ENCODE results near the gene GPATCH2L. TPM values are rescaled to one million over a fixed set of nuclear protein-coding genes. Genes with fewer than 3 reads are reported as not detected.
A peak's percentile ranks its signal among the peaks of the same experiment; 100 is the strongest.

GPATCH2L gene
- total RNA-seq, 4 donors from 2014 or later = 27.1 to 70.4 (median 56.1) TPM

GRCh38 chr14:76113691-76114090 lies 38.0 kb upstream of the GPATCH2L start:
- no peak overlapping the region for H3K27ac ChIP-seq
- H3K9me3 ChIP-seq = no peaks in the 10 kb centered on the region
- no peak for TF ChIP-seq POLR2A (IDR thresholded peaks at IDR 0.05)
- no peak for TF ChIP-seq CTCF (IDR thresholded peaks at IDR 0.05)
- H3K4me3 ChIP-seq = no peak overlapping the region
- H3K4me1 ChIP-seq = no peaks in the 10 kb centered on the region
- no peaks in the 10 kb centered on the region for H3K27me3 ChIP-seq
- DNase-seq = no peak
- no peaks in the 10 kb centered on the region for H3K36me3 ChIP-seq

GRCh38 chr14:76115010-76115422 lies 36.7 kb upstream of the GPATCH2L start:
- Histone ChIP-seq H3K9me3 (no peaks in the 10 kb centered on the region), H3K27ac (no peak overlapping the region), H3K4me1 (no peaks in the 10 kb centered on the region), H3K4me3 (no peak overlapping the region), H3K27me3 (no peaks in the 10 kb centered on the region), H3K36me3 (no peaks in the 10 kb centered on the region)
- no peak for DNase-seq
- TF ChIP-seq CTCF (IDR thresholded peaks at IDR 0.05) = no peak
- no peak for TF ChIP-seq POLR2A (IDR thresholded peaks at IDR 0.05)

- TF ChIP-seq POLR2A (IDR thresholded peaks at IDR 0.05) = no peak
- no peak for TF ChIP-seq CTCF (IDR thresholded peaks at IDR 0.05)
- Histone ChIP-seq H3K27ac (no peak overlapping the region), H3K9me3 (no peaks in the 10 kb centered on the region), H3K4me1 (no peaks in the 10 kb centered on the region), H3K27me3 (no peaks in the 10 kb centered on the region), H3K4me3 (no peak overlapping the region), H3K36me3 (no peaks in the 10 kb centered on the region)
- no peak for DNase-seq
These were observed 33.8 kb upstream of the GPATCH2L start for GRCh38 chr14:76117789-76118484.

- no peak for TF ChIP-seq CTCF (IDR thresholded peaks at IDR 0.05)
- no peak for TF ChIP-seq POLR2A (IDR thresholded peaks at IDR 0.05)
- H3K4me1 ChIP-seq = no peaks in the 10 kb centered on the region
- no peak overlapping the region for H3K4me3 ChIP-seq
- H3K36me3 ChIP-seq = no peaks in the 10 kb centered on the region
- H3K9me3 ChIP-seq = no peaks in the 10 kb centered on the region
- no peaks in the 10 kb centered on the region for H3K27me3 ChIP-seq
- no peak overlapping the region for H3K27ac ChIP-seq
- DNase-seq = no peak
These were observed 33.1 kb upstream of the GPATCH2L start for GRCh38 chr14:76118594-76118993.

GRCh38 chr14:76121089-76121748 lies 30.5 kb upstream of the GPATCH2L start:
- H3K4me1 ChIP-seq = no peaks in the 10 kb centered on the region
- peak in 1 of 3 donors; percentile 3 for DNase-seq
- no peak overlapping the region for H3K4me3 ChIP-seq
- H3K27ac ChIP-seq = no peak overlapping the region
- no peaks in the 10 kb centered on the region for H3K27me3 ChIP-seq
- no peak for TF ChIP-seq CTCF (IDR thresholded peaks at IDR 0.05)
- no peak for TF ChIP-seq POLR2A (IDR thresholded peaks at IDR 0.05)
- H3K36me3 ChIP-seq = no peaks in the 10 kb centered on the region
- H3K9me3 ChIP-seq = no peaks in the 10 kb centered on the region

Data from Peyer's patch (tissue), 4 donors.